GM21619 (cell line): ENCODE data around the gene FZD8.

Experiments used
- ATAC-seq: cut with Tn5 transposase; IDR thresholded peaks from one replicate; pipeline ENCODE4 v1.9.1; 2021; ENCODE audit not compliant: unreplicated experiment

FZD8 gene

GRCh38 chr10:35641676-35642034, 441 bp downstream of the FZD8 start:
- ATAC-seq, result peak; percentile 25

DNA sequence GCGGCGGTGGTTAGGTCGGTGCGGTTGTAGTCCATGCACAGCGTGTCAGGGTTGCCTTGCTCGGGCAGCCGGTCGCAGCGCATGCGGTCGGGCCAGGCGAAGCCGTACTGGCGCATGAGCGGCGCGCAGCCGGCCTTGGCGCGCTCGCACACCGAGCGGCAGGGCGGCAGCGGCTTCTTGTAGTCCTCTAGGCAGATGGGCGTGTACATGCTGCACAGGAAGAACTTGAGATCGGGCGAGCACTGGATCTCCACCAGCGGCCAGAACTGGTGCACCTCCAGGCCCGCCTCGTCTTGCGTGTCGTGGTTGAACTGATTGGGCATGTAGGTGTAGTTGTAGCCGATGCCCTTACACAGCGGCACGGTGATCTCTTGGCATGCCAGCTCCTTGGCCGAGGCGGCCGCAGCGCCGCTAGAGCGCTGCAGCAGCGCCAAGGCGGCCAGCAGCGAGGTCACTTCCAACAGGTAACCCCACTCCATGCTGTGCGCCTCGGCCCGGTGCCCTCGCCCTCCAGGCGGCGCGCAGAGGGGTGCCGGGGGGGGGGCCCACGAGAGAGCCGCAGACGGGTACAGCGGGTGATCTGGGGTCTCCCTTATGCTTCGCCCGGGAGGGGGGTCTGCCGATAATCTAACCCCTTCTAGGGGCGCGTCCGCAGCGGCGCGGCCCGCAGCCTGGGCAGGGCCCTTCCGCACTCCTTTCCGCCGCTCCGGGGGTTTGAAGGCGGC, 983 bp downstream of the FZD8 start:
- ATAC-seq, result peak; percentile 27

DNA sequence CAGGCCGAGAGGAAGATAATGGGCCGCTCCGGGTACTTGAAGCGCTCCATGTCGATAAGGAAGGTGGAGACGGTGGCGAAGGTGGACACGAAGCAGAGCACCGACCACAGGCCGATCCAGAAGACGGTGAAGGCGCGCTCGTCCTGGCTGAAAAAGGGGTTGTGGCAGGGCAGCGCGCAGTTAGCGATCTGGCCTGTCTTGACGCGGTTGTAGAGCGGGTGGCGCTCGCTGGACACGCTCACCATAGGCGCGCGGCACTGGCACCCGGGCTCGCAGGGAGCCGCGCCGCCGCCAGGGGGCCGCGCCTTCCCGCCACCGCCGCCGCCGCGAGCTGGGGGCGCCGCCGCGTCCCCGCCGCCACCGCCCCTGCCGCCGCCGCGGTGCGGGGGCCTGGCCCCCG, 1.6 kb downstream of the FZD8 start:
- peak; percentile 17 for ATAC-seq

DNA sequence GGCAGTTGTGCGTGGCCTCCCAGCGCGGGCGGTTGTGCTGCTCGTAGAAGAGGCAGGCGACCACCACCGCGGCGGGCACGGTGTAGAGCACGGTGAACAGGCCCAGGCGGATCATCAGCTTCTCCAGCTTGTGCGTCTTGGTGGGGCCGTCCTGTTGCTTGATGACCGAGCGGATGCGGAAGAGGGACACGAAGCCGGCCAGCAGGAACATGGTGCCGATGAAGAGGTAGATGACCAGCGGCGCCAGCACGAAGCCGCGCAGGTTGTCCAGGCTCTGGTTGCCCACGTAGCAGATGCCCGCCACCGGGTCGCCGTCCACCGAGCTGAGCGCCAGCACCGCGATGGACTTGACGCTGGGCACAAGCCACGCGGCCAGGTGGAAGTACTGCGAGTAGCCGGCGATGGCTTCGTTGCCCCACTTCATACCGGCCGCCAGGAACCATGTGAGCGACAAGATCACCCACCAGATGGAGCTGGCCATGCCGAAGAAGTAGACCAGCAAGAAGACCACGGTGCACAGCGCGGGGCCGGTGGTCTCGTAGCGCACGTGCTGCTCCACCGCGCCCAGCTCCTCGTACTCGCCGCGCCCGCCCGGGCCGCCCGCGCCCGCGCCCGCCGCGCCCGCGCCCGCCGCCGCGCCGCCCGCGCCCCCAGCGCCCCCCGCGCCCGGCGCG, 2.2 kb downstream of the FZD8 start:
- no peak for ATAC-seq

- ATAC-seq, result no peak
These were observed 2.9 kb downstream of the FZD8 start for GRCh38 chr10:35639021-35639727.

DNA sequence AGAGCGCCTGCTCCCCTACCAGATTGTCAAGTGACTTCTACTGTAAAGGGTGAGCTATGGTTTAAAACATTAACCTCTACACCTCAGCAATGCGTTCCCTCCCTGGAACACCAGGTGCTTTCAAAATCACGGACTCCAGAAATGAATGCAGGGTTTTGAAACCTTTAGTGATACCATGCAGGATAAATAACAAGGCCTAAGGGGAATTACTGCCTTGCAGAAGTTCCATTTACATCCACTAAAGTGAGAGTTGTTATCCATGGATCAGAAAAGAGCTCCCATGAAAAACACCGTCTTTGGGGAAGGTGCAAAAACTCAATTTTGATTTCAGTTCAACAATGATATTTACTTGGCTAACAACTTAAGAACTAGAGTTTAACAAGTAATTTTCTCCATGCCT, 4.0 kb downstream of the FZD8 start:
- no peak for ATAC-seq

DNA sequence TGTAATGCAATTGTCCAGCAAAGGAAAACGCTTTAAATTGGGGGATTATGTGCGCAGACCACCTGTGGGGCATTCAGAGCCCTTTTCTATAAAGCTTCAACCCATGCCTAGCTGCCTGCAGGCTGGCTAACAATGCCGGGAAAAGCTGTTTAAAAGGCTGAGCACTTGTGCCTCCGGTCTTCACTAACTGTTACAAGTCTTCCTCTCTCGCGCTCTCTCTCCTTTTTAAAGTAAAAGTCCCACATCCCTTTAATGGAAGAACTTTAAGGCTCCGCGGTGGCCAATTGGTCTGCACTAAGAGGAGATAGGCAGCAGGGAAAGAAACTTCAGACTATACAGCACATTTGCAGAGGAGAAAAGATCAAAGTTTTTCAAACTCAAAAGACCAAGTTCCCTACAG, 4.6 kb downstream of the FZD8 start:
- ATAC-seq, result no peak

DNA sequence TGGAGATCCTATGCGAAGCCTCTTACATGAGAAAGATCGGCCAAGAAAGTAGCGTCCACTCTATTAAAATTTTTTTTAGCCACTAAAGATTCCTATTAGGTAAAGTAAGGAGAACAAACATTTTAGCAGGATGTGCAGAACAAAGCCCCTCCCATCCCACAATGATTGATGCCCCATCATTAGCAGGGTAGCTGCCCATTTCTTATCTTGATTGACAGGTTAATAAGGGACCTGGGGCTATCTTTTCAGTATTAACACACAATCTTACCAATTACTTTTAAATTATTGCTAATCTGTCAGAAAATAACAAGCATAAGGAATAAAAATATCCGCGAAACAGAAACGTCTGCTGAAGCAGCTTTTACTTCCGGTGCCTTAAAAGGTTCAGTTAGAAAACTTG, 5.1 kb downstream of the FZD8 start:
- ATAC-seq, result no peak

DNA sequence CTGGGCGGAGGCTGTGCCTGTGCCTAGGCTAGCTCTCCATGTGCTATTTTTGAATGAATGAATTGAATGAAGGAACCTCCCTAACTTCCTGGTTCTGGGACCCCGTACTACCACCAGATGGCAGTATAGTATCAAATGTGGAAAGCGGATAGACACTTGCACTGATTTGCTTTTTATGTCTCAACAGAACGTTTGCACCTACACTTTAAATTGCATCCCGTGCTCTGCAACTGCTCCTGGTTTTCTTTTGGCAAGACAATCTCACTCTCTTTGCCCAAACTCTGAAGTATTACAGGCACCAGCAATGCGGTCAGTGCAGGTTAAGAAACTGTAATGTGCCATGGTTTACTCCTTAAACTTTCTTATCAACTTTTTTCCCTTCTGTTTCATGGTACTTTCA, 6.5 kb downstream of the FZD8 start:
- no peak for ATAC-seq

DNA sequence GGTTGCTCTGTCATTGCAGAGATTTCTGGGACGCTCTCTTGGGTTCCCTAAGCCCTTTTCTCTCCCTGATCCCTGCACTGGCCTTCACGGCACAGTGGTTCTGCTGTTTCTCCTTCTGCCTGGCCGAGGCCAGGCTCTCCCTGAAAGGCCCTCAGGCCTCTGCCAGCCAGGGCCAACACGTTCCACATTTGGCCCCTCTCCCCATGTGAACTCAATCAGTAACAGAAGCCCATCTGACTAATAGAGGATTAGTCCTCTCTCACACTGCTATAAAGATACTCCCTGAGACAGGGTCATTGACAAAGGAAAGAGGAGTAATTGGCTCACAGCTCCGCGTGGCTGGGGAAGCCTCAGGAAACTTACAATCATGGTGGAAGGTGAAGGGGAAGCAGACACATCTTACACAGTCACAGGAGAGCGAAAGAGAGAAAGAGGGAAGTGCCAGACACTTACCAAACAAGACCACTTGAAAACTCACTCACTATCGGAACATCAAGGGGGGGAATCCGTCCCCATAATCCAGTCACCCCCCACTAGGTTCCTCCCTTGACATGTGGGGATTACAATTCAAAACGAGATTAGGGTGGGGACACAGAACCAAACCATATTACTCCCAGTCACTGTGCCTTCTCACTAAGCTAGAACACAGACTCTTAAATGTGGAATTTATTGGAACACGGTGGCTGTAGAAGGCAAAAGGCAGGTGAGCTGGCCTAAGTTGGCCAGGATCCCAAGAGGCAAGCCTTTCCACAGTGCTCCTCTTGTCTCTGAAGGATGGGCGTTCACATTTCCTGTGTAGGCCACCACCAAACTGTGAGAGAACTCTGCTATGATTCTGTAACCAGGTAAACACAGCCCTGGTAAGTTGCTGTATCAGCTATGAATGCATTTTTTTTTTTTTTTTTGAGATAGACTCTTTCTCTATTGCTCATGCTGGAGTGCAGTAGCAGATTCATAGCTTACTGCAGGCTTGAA, 8.8 kb downstream of the FZD8 start:
- no peak for ATAC-seq

- ATAC-seq, result no peak
These were observed 10.1 kb downstream of the FZD8 start for GRCh38 chr10:35632027-35632426.

DNA sequence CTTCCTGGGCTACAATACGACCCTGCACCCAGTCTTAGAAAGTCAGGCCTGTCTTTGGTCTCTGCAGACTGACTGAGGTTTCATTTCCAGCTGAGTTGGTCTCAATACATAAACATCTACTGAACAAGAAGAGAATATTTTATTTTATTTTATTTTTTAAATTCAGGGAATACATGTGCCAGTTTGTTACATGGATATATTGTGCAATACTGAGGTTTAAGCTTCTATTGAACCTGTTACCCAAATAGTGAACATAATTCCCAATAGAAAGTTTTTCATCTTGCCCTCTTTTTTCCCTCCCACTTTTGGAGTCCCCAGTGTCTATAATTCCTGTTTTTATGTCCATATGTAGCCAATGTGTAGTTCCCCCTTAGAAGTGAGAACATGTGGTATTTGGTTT, 10.7 kb downstream of the FZD8 start:
- ATAC-seq, result no peak

GRCh38 chr10:35626971-35627507, 15.1 kb downstream of the FZD8 start:
- ATAC-seq, result no peak

DNA sequence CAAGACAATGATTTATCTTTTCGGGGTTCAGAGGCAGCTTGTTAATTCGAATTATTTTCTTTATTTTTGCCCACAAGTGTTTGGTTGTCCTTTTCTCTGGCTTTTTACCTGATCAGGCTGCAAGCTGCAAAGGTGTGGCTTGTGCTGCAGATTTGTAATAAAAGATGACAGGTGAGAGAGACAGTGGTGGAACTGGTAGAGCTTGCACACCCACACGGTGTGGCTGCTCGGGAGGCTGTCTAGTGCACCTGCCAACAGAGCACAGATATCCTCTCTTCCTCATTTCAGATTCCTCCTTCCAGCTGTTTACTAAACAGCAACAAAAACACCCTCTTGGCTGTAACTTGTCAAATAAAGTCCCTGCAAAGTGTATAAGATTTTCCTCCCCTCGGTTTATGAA, 27.8 kb downstream of the FZD8 start:
- ATAC-seq, result no peak

- no peak for ATAC-seq
These were observed 28.4 kb downstream of the FZD8 start for GRCh38 chr10:35613597-35614226.

GRCh38 chr10:35613107-35613440, 29.0 kb downstream of the FZD8 start:
- ATAC-seq, result no peak

- no peak for ATAC-seq
These were observed 29.6 kb downstream of the FZD8 start for GRCh38 chr10:35612385-35613106.

DNA sequence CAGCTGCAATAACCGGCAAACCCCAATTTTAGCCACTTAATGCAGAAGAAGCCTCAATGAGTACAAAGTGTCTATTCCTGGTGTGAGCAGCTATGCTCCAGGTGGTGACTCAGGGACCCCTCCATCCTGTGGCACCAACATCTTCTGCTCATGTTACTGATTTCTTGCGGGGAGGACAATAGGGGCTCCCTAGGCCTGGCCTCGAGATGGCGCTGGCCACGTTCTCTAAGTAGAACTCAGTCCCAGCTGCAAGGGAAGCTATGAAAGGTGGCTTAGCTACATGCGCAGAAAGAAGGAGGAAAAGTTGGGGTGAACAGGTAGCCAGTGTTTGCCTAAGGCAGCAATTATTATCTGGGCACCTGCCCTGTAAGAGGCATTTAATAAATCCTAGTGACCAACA, 30.3 kb downstream of the FZD8 start:
- no peak for ATAC-seq

- no peak for ATAC-seq
These were observed 33.8 kb downstream of the FZD8 start for GRCh38 chr10:35608328-35608672.
